Activated CD8-positive, alpha-beta T cell treated with anti-CD3 and anti-CD28 coated beads for 36 hours (primary cell): ENCODE measurements around the gene PDGFRA. TPM values are rescaled to one million over a fixed set of nuclear protein-coding genes. Genes with fewer than 3 reads are reported as not detected.

Source experiments
- ATAC-seq: fragments of 200-7000 bp; cut with Tn5 transposase; one replicate; pipeline ENCODE4 v1.10.0; 2021; ENCODE audit warnings: mild to moderate bottlenecking, moderate library complexity
- CTCF ChIA-PET: fragments of 350-600 bp; sonication (Branson Sonifier 250); formaldehyde crosslinking; loops from one replicate; lab custom pipeline; 2021; ENCODE audit warnings: antibody characterized with exemption; lab: Charles Lee
- POLR2A ChIA-PET: fragments of 350-600 bp; sonication (Branson Sonifier 250); formaldehyde crosslinking; loops from one replicate; lab custom pipeline; 2021; ENCODE audit warnings: antibody characterized with exemption; lab: Charles Lee
- DNase-seq: peaks from one replicate; pipeline ENCODE4 v3.0.0-alpha.2; 2020
- H3K27ac Mint-ChIP-seq: one replicate; pipeline ENCODE4 v1.8.0; 2021; ENCODE audit warnings: mild to moderate bottlenecking, mixed read lengths
- H3K27me3 Mint-ChIP-seq: one replicate; pipeline ENCODE4 v1.8.0; 2021; ENCODE audit warnings: mixed read lengths
- H3K36me3 Mint-ChIP-seq: one replicate; pipeline ENCODE4 v1.8.0; 2021; ENCODE audit warnings: low read depth, mixed read lengths
- H3K4me1 Mint-ChIP-seq: one replicate; pipeline ENCODE4 v1.8.0; 2021; ENCODE audit warnings: low read depth, mixed read lengths
- H3K4me3 Mint-ChIP-seq: one replicate; pipeline ENCODE4 v1.8.0; 2021; ENCODE audit warnings: mild to moderate bottlenecking, moderate library complexity, mixed read lengths
- H3K9me3 Mint-ChIP-seq: one replicate; pipeline ENCODE4 v1.8.0; 2021; ENCODE audit warnings: mixed read lengths
- CTCF ChIP-seq: fragments of 200-600 bp; IDR thresholded peaks from one replicate; pipeline ENCODE4 v1.8.0; 2022; ENCODE audit warnings: antibody characterized with exemption, mild to moderate bottlenecking
- intact Hi-C: fragments of 100-400 bp; cut with micrococcal nuclease; formaldehyde crosslinking; loops from one replicate; pipeline ENCODE4 v1.10.0; 2022
- total RNA-seq, 2 experiments: library from RNA; stranded (reverse); gene quantifications; one replicate each; pipeline ENCODE4 v1.2.3, GENCODE V29; 2021

Gene PDGFRA
- total RNA-seq, 2 experiments from 2014 or later, result not detected

GRCh38 chr4:54317690-54318089 lies 88.6 kb downstream of the PDGFRA start:
- intact Hi-C loops, result no loop called here
- CTCF ChIA-PET, result interaction anchor here (0.8 to 1.6 kb wide), 4 partner anchors 20 to 440 kb away, joined by 3 to 11 read pairs (median 4); no protein-coding TSS in a partner anchor
- H3K27ac Mint-ChIP-seq, result no peak overlapping the region
- H3K9me3 Mint-ChIP-seq, result no peaks in the 10 kb centered on the region
- peaks cover 10% of the 10 kb centered on the region for H3K4me1 Mint-ChIP-seq
- H3K27me3 Mint-ChIP-seq, result peaks cover 5% of the 10 kb centered on the region
- ATAC-seq (no peak), DNase-seq (no peak)
- no peak overlapping the region for H3K4me3 Mint-ChIP-seq
- H3K36me3 Mint-ChIP-seq, result no peaks in the 10 kb centered on the region
- POLR2A ChIA-PET, result no interaction called here
- no peak for TF ChIP-seq CTCF

DNA sequence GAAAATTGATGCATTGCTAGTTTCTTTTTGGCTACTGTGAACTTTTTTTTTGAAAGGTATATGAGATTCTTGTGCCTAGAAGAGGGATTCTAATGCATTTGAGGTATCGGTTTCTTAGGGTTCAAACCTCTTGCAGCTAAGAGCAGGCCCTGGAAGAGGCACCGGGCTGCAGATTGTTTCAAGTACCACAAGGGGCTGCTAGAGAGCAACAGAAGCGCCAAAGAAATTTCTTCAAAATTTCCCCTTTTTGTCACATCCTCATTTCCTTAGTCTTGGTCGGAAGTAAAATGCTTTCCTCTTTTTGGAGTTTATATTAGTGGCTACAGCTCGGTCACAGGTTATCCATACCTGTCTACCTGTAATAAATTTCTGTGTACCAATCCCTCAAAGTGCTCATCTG lies 89.8 kb downstream of the PDGFRA start:
- ChIA-PET POLR2A (interaction anchor here (0.7 kb wide), 1 partner anchor 14 kb away, joined by 4 read pairs; no protein-coding TSS in a partner anchor), CTCF (interaction anchor here (0.7 to 2.7 kb wide), 20 partner anchors 10 to 1003 kb away, joined by 3 to 18 read pairs (median 3); partner anchors contain the start of gene KIT)
- H3K36me3 Mint-ChIP-seq, result no peaks in the 10 kb centered on the region
- peak; percentile 31 for DNase-seq
- no peak overlapping the region for H3K4me3 Mint-ChIP-seq
- no peak overlapping the region for H3K27ac Mint-ChIP-seq
- H3K9me3 Mint-ChIP-seq, result no peaks in the 10 kb centered on the region
- peaks cover 10% of the 10 kb centered on the region for H3K4me1 Mint-ChIP-seq
- peak; percentile 60 for ATAC-seq
- intact Hi-C loops, result no loop called here
- peaks cover 5% of the 10 kb centered on the region for H3K27me3 Mint-ChIP-seq
- peak; percentile 86 for TF ChIP-seq CTCF

DNA sequence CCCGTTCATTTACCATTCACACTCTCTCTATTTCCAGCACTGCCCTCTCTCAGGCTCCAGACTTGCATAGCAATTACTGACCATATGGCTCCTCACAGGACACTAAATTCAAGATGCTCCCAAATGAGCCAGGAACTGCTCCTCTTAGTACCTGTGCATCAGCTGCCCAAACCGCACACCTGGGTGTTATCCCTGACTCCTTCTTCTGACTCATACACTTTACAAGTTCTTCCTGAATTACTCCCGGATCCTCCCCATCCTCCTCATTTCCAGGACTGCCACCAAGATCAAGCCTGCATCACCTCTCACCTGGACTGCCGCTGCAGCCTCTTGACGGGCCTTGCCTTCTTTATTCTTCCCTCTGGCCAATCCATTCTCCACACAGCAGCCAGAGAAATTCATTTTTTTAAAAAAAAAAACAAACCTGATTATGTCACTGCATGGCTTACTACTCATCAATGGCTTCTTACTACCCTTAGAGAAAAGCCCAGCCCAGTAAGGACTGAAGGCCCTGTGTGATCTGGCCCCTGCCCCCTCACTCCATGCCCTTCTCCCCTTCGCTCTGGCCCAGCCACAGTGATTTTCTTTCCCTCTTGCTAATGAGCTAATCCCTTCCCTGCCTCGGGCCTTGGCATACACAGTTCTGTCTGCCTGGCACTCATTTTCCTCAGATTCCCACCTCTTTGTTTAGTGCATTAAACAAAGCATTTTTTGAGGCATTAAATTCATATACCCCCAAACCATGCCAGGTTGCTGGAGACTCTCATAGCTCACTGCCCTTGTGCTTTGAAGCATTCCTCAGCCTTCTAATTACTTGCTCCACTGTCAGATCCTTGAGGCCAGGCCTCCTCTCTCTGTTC lies 92.0 kb downstream of the PDGFRA start:
- TF ChIP-seq CTCF, result no peak
- peaks cover 2% of the 10 kb centered on the region for H3K4me1 Mint-ChIP-seq
- no peak overlapping the region for H3K27ac Mint-ChIP-seq
- CTCF ChIA-PET, result interaction anchor here (1.2 to 1.6 kb wide), 4 partner anchors 51 to 640 kb away, joined by 3 to 6 read pairs (median 4); no protein-coding TSS in a partner anchor
- DNase-seq (no peak), ATAC-seq (no peak)
- intact Hi-C loops, result no loop called here
- no peaks in the 10 kb centered on the region for H3K36me3 Mint-ChIP-seq
- POLR2A ChIA-PET, result no interaction called here
- no peaks in the 10 kb centered on the region for H3K27me3 Mint-ChIP-seq
- H3K9me3 Mint-ChIP-seq, result no peaks in the 10 kb centered on the region
- H3K4me3 Mint-ChIP-seq, result no peak overlapping the region

- ChIA-PET CTCF (interaction anchor here (1.0 to 1.5 kb wide), 3 partner anchors 27 to 640 kb away, joined by 3 read pairs; no protein-coding TSS in a partner anchor), POLR2A (no interaction called here)
- H3K36me3 Mint-ChIP-seq, result no peaks in the 10 kb centered on the region
- no peaks in the 10 kb centered on the region for H3K4me1 Mint-ChIP-seq
- no peak overlapping the region for H3K4me3 Mint-ChIP-seq
- DNase-seq, result peak; percentile 71
- H3K27ac Mint-ChIP-seq, result no peak overlapping the region
- H3K9me3 Mint-ChIP-seq, result no peaks in the 10 kb centered on the region
- intact Hi-C loops, result loop anchor here (2.0 kb wide), 1 partner anchor 118 kb away; no protein-coding TSS in a partner anchor
- ATAC-seq, result peak; percentile 66
- no peaks in the 10 kb centered on the region for H3K27me3 Mint-ChIP-seq
- TF ChIP-seq CTCF, result peak; percentile 66
Measured at GRCh38 chr4:54322818-54323417, 93.8 kb downstream of the PDGFRA start.
